MM.1S (cell line): Measurements from ENCODE around the gene PLEKHO2.

Experiments used
- DNase-seq: peaks from one replicate; pipeline ENCODE4 v3.0.0-alpha.2; 2015
- H2AFZ ChIP-seq: fragments of 300-600 bp; sonication (generic); 2 replicates; pipeline ENCODE4 v1.6.0; 2016; ENCODE audit warnings: antibody characterized with exemption, low read length
- H3F3A ChIP-seq: fragments of 300-600 bp; sonication (generic); 2 replicates; pipeline ENCODE4 v1.6.1; 2016; ENCODE audit warnings: mild to moderate bottlenecking, antibody characterized with exemption, low read length, moderate library complexity, mixed read lengths; ENCODE audit not compliant: insufficient read depth
- H3K27ac ChIP-seq: fragments of 300-600 bp; sonication (generic); 2 replicates; pipeline ENCODE4 v1.5.1; 2016; ENCODE audit warnings: mild to moderate bottlenecking, low read length
- H3K27me3 ChIP-seq: fragments of 300-600 bp; sonication (generic); replicated peaks from 2 replicates; pipeline ENCODE4 v1.6.0; 2016; ENCODE audit warnings: low read length; ENCODE audit not compliant: insufficient read depth
- H3K36me3 ChIP-seq: fragments of 300-600 bp; sonication (generic); replicated peaks from 2 replicates; pipeline ENCODE4 v1.6.1; 2016; ENCODE audit warnings: mild to moderate bottlenecking, low read length, mixed read lengths; ENCODE audit not compliant: insufficient read depth
- H3K4me1 ChIP-seq: fragments of 300-600 bp; sonication (generic); 2 replicates; pipeline ENCODE4 v1.6.1; 2016; ENCODE audit warnings: low read length, mixed read lengths
- H3K4me2 ChIP-seq: fragments of 300-600 bp; sonication (generic); 2 replicates; pipeline ENCODE4 v1.6.0; 2016; ENCODE audit warnings: low read depth, low read length
- H3K4me3 ChIP-seq: fragments of 300-600 bp; sonication (generic); 2 replicates; pipeline ENCODE4 v1.5.1; 2016; ENCODE audit warnings: low read length, mixed read lengths
- H3K79me2 ChIP-seq: fragments of 300-600 bp; sonication (generic); 2 replicates; pipeline ENCODE4 v1.6.1; 2016; ENCODE audit warnings: mixed run types, low read length, mixed read lengths
- H3K9ac ChIP-seq: fragments of 300-600 bp; sonication (generic); 2 replicates; pipeline ENCODE4 v1.6.1; 2016; ENCODE audit warnings: low read length, mixed read lengths
- H3K9me2 ChIP-seq: fragments of 300-600 bp; sonication (generic); replicated peaks from 2 replicates; pipeline ENCODE4 v1.6.1; 2016; ENCODE audit warnings: mild to moderate bottlenecking, low read length, mixed read lengths; ENCODE audit not compliant: insufficient read depth
- H3K9me3 ChIP-seq: fragments of 300-600 bp; sonication (generic); replicated peaks from 2 replicates; pipeline ENCODE4 v1.6.1; 2016; ENCODE audit warnings: mild to moderate bottlenecking, low read length, mixed read lengths; ENCODE audit not compliant: insufficient read depth
- H4K20me1 ChIP-seq: fragments of 300-600 bp; sonication (generic); 2 replicates; pipeline ENCODE4 v1.6.1; 2016; ENCODE audit warnings: mild to moderate bottlenecking, low read length, moderate library complexity, mixed read lengths; ENCODE audit not compliant: insufficient read depth
- CTCF ChIP-seq: fragments of 300-600 bp; sonication (generic); IDR thresholded peaks from 2 replicates; pipeline ENCODE4 v1.5.1; 2016; ENCODE audit warnings: antibody characterized with exemption, low read length, mixed read lengths
- EZH2 ChIP-seq: fragments of 300-600 bp; sonication (generic); optimal IDR thresholded peaks from 2 replicates; pipeline ENCODE3; 2017; ENCODE audit warnings: low read depth, mild to moderate bottlenecking, antibody characterized with exemption, low read length, mixed read lengths
- EZH2phosphoT487 ChIP-seq: fragments of 300-600 bp; sonication (generic); IDR thresholded peaks from 2 replicates; pipeline ENCODE4 v1.6.1; 2018; ENCODE audit warnings: antibody characterized with exemption, low read length

PLEKHO2 gene

GRCh38 chr15:64864068-64864467 lies 22.4 kb downstream of the PLEKHO2 start:
- H3K4me1 ChIP-seq = no peaks in the 10 kb centered on the region
- no peak overlapping the region for H3K27ac ChIP-seq
- H3K9me2 ChIP-seq = no peaks in the 10 kb centered on the region
- H3K36me3 ChIP-seq = peaks cover 12% of the 10 kb centered on the region
- TF ChIP-seq CTCF (no peak), EZH2 (no peak), EZH2phosphoT487 (no peak)
- no peak overlapping the region for H3K4me2 ChIP-seq
- H3K9ac ChIP-seq = no peak overlapping the region
- no peaks in the 10 kb centered on the region for H3K27me3 ChIP-seq
- no peak overlapping the region for H2AFZ ChIP-seq
- no peak overlapping the region for H3K4me3 ChIP-seq
- H3K9me3 ChIP-seq = no peaks in the 10 kb centered on the region
- peaks cover 19% of the 10 kb centered on the region for H3K79me2 ChIP-seq
- no peak for DNase-seq
- H3F3A ChIP-seq = no peaks in the 10 kb centered on the region
- no peaks in the 10 kb centered on the region for H4K20me1 ChIP-seq

- Histone ChIP-seq H4K20me1 (no peaks in the 10 kb centered on the region), H2AFZ (no peak overlapping the region), H3K4me3 (no peak overlapping the region), H3K4me2 (no peak overlapping the region), H3K9ac (no peak overlapping the region), H3F3A (no peaks in the 10 kb centered on the region), H3K27ac (no peak overlapping the region), H3K79me2 (peaks cover 7% of the 10 kb centered on the region; the same call in 1 of the 2 replicates), H3K27me3 (no peaks in the 10 kb centered on the region), H3K4me1 (no peaks in the 10 kb centered on the region), H3K9me3 (no peaks in the 10 kb centered on the region), H3K36me3 (peaks cover 6% of the 10 kb centered on the region), H3K9me2 (no peaks in the 10 kb centered on the region)
- no peak for DNase-seq
- TF ChIP-seq EZH2 (no peak), CTCF (no peak), EZH2phosphoT487 (no peak)
Observed at GRCh38 chr15:64865126-64865997, 23.6 kb downstream of the PLEKHO2 start.

GRCh38 chr15:64865998-64866520 lies 24.3 kb downstream of the PLEKHO2 start:
- H3K4me3 ChIP-seq = no peak overlapping the region
- H2AFZ ChIP-seq = no peak overlapping the region
- H3K4me2 ChIP-seq = no peak overlapping the region
- no peaks in the 10 kb centered on the region for H3K9me3 ChIP-seq
- no peaks in the 10 kb centered on the region for H3K27me3 ChIP-seq
- DNase-seq = no peak
- no peaks in the 10 kb centered on the region for H3K9me2 ChIP-seq
- H3K79me2 ChIP-seq = 0 out of 2 replicates have a peak, but pooled peaks cover under 1% of the 10 kb centered on the region
- H3K4me1 ChIP-seq = no peaks in the 10 kb centered on the region
- H4K20me1 ChIP-seq = no peaks in the 10 kb centered on the region
- TF ChIP-seq EZH2 (no peak), CTCF (no peak), EZH2phosphoT487 (no peak)
- no peaks in the 10 kb centered on the region for H3F3A ChIP-seq
- H3K36me3 ChIP-seq = no peaks in the 10 kb centered on the region; the same call in 1 of the 2 replicates
- H3K27ac ChIP-seq = no peak overlapping the region
- H3K9ac ChIP-seq = no peak overlapping the region
